Neural progenitor cell (in vitro differentiated cells): ENCODE data around the gene MAD1L1. TPM values are rescaled to one million over a fixed set of nuclear protein-coding genes. Genes with fewer than 3 reads are reported as not detected.

Experiments
- DNase-seq: peaks from one replicate; pipeline ENCODE4 v3.0.0-alpha.2; 2016; ENCODE audit warnings: low spot score
- H2AFZ ChIP-seq: fragments of 200-600 bp; sonication (generic); replicated peaks from 2 replicates; pipeline ENCODE4 v1.6.1; 2016; ENCODE audit warnings: antibody characterized with exemption
- H3F3A ChIP-seq: fragments of 200-600 bp; sonication (generic); 2 replicates; pipeline ENCODE4 v1.6.1; 2016; ENCODE audit warnings: antibody characterized with exemption, low read depth
- H3K27ac ChIP-seq: fragments of 200-600 bp; sonication (generic); 2 replicates; pipeline ENCODE4 v1.5.1; 2016; ENCODE audit warnings: mild to moderate bottlenecking
- H3K27me3 ChIP-seq: fragments of 200-600 bp; sonication (generic); 2 replicates; pipeline ENCODE4 v1.6.1; 2016; ENCODE audit warnings: mild to moderate bottlenecking, moderate library complexity
- H3K36me3 ChIP-seq: fragments of 200-600 bp; sonication (generic); 2 replicates; pipeline ENCODE4 v1.5.1; 2016
- H3K4me1 ChIP-seq: fragments of 200-600 bp; sonication (generic); 2 replicates; pipeline ENCODE4 v1.6.1; 2016; ENCODE audit warnings: mixed run types
- H3K4me2 ChIP-seq: fragments of 200-600 bp; sonication (generic); 2 replicates; pipeline ENCODE4 v1.6.1; 2016
- H3K4me3 ChIP-seq: fragments of 200-600 bp; sonication (generic); 2 replicates; pipeline ENCODE4 v1.5.1; 2016
- H3K79me2 ChIP-seq: fragments of 200-600 bp; sonication (generic); 2 replicates; pipeline ENCODE4 v1.6.1; 2016; ENCODE audit warnings: low read depth
- H3K9ac ChIP-seq: fragments of 200-600 bp; sonication (generic); 2 replicates; pipeline ENCODE4 v1.6.1; 2016
- H3K9me3 ChIP-seq: fragments of 200-600 bp; sonication (generic); 2 replicates; pipeline ENCODE4 v1.5.1; 2016; ENCODE audit warnings: low read depth
- H4K20me1 ChIP-seq: fragments of 200-600 bp; sonication (generic); 2 replicates; pipeline ENCODE4 v1.6.1; 2016; ENCODE audit warnings: low read depth
- H3K27ac Mint-ChIP-seq: 3 replicates; pipeline ENCODE4 v1.8.0; 2021; ENCODE audit warnings: mixed read lengths
- H3K27me3 Mint-ChIP-seq: 2 replicates; pipeline ENCODE4 v1.8.0; 2022; ENCODE audit warnings: low read depth, mild to moderate bottlenecking, inconsistent platforms, moderate library complexity, mixed read lengths; ENCODE audit not compliant: insufficient read depth
- H3K36me3 Mint-ChIP-seq: 3 replicates; pipeline ENCODE4 v1.8.0; 2021; ENCODE audit warnings: mixed read lengths
- H3K4me1 Mint-ChIP-seq: 3 replicates; pipeline ENCODE4 v1.8.0; 2021; ENCODE audit warnings: mixed read lengths
- H3K4me3 Mint-ChIP-seq: 3 replicates; pipeline ENCODE4 v1.8.0; 2021; ENCODE audit warnings: mild to moderate bottlenecking, moderate library complexity, mixed read lengths
- H3K9me3 Mint-ChIP-seq: 3 replicates; pipeline ENCODE4 v1.8.0; 2020; ENCODE audit warnings: mixed read lengths
- EZH2 ChIP-seq: fragments of 200-600 bp; sonication (generic); IDR thresholded peaks from 2 replicates; pipeline ENCODE4 v1.6.1; 2017; ENCODE audit warnings: antibody characterized with exemption, mild to moderate bottlenecking, moderate library complexity
- EZH2phosphoT487 ChIP-seq: fragments of 200-600 bp; sonication (generic); IDR thresholded peaks from 2 replicates; pipeline ENCODE4 v1.6.1; 2017; ENCODE audit warnings: antibody characterized with exemption
- total RNA-seq: library from RNA; depleted of rRNA; stranded (reverse); fragments of >200 nt; gene quantifications from 2 replicates; pipeline ENCODE4 v1.2.3, GENCODE V29; 2015; ENCODE audit warnings: low replicate concordance
- TF ChIP-seq, protein P1 (sequence below): fragments of 200-600 bp; sonication (generic); IDR thresholded peaks from 2 replicates; pipeline ENCODE4 v1.5.1; 2017; ENCODE audit warnings: antibody characterized with exemption, mild to moderate bottlenecking

Gene MAD1L1
- total RNA-seq, 1 donor from 2014 or later: 23.7 TPM

DNA sequence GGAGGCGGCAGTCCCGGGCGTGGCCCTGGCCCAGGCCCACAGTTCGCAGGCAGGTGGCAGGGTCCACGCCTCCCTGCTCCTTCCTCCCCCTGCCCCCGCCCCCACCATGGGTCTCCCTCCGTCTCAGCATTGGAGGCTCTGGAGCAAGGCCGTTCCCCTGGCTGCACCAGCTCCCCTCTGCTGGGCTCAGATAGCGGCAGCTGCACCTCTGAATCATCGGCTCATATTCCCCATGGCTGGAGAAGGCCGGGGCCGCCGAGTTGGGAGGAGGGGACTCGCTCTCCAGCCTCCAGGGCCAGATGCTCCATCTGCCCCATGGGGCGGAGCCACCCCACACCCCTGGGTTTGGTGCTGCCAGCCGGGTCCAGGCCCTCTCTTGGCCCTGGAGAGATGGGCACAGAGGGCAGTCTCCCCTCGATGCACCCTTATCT lies 417.7 kb downstream of the MAD1L1 start:
- no peak overlapping the region for H3K4me3 ChIP-seq
- peaks cover 22% of the 10 kb centered on the region for H3K4me1 Mint-ChIP-seq
- no peak overlapping the region for H3K4me3 Mint-ChIP-seq
- DNase-seq: no peak
- H3K36me3 ChIP-seq: no peaks in the 10 kb centered on the region
- no peak overlapping the region for H2AFZ ChIP-seq
- H3K27ac ChIP-seq: no peak overlapping the region
- H3K4me1 ChIP-seq: peaks cover 17% of the 10 kb centered on the region
- no peaks in the 10 kb centered on the region for H3K36me3 Mint-ChIP-seq
- no peaks in the 10 kb centered on the region for H3K9me3 ChIP-seq
- H4K20me1 ChIP-seq: peaks cover 5% of the 10 kb centered on the region
- peaks cover 5% of the 10 kb centered on the region for H3K27me3 Mint-ChIP-seq
- no peaks in the 10 kb centered on the region for H3K79me2 ChIP-seq
- peaks cover 12% of the 10 kb centered on the region for H3F3A ChIP-seq
- H3K9me3 Mint-ChIP-seq: no peaks in the 10 kb centered on the region
- no peak overlapping the region for H3K9ac ChIP-seq
- TF ChIP-seq, protein P1, sequence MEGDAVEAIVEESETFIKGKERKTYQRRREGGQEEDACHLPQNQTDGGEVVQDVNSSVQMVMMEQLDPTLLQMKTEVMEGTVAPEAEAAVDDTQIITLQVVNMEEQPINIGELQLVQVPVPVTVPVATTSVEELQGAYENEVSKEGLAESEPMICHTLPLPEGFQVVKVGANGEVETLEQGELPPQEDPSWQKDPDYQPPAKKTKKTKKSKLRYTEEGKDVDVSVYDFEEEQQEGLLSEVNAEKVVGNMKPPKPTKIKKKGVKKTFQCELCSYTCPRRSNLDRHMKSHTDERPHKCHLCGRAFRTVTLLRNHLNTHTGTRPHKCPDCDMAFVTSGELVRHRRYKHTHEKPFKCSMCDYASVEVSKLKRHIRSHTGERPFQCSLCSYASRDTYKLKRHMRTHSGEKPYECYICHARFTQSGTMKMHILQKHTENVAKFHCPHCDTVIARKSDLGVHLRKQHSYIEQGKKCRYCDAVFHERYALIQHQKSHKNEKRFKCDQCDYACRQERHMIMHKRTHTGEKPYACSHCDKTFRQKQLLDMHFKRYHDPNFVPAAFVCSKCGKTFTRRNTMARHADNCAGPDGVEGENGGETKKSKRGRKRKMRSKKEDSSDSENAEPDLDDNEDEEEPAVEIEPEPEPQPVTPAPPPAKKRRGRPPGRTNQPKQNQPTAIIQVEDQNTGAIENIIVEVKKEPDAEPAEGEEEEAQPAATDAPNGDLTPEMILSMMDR: no peak
- TF ChIP-seq EZH2 (no peak), EZH2phosphoT487 (no peak)
- H3K27me3 ChIP-seq: no peaks in the 10 kb centered on the region
- H3K27ac Mint-ChIP-seq: no peak overlapping the region
- H3K4me2 ChIP-seq: no peak overlapping the region

DNA sequence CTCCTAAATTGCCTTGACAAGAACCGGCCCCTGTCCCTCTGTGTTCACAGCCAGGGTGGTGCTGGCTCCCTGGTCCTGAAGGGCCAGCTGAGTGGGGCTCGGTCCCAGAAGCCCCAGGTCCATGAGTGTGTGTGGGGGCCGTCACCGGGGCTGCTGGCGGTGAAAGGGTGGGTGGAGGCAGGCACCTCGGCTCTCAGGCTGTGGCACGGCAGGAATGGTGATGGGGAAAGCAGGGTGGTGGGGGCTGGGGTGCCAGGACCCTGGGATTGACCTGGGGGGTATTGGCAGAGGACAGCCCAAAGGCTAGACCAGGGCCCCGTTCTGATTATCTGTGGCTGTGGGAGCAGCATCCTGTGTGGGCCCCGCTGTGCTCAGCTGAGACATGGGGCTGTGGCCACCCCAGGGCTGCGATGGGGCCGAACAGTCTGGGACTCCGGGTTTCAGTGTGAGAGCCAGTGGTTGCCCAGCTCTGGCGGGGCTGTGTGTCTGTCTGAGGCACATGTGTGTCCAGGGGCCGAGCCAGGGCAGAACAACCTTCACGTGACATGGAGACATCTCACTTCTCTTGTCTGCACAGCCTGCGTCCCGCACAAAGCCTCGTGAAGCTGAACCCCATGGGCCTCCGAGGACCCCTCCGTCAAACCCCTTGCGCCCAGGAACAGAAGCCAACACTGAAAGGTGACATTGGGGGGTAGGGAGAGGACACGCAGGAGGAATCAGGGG lies 418.5 kb downstream of the MAD1L1 start:
- peaks cover 5% of the 10 kb centered on the region for H4K20me1 ChIP-seq
- no peaks in the 10 kb centered on the region for H3K9me3 ChIP-seq
- no peaks in the 10 kb centered on the region for H3K36me3 ChIP-seq
- peaks cover 5% of the 10 kb centered on the region for H3K27me3 Mint-ChIP-seq
- H3K4me3 Mint-ChIP-seq: no peak overlapping the region
- no peak overlapping the region for H3K4me2 ChIP-seq
- H3K9me3 Mint-ChIP-seq: no peaks in the 10 kb centered on the region
- no peak for DNase-seq
- H3K27ac ChIP-seq: no peak overlapping the region
- H3K9ac ChIP-seq: no peak overlapping the region
- peaks cover 12% of the 10 kb centered on the region for H3F3A ChIP-seq
- H2AFZ ChIP-seq: no peak overlapping the region
- H3K4me1 ChIP-seq: peaks cover 17% of the 10 kb centered on the region
- no peaks in the 10 kb centered on the region for H3K27me3 ChIP-seq
- H3K27ac Mint-ChIP-seq: no peak overlapping the region
- H3K4me1 Mint-ChIP-seq: peaks cover 17% of the 10 kb centered on the region
- H3K4me3 ChIP-seq: no peak overlapping the region
- H3K36me3 Mint-ChIP-seq: no peaks in the 10 kb centered on the region
- no peaks in the 10 kb centered on the region for H3K79me2 ChIP-seq
- TF ChIP-seq EZH2phosphoT487 (no peak), EZH2 (no peak)
- TF ChIP-seq, protein P1: no peak

DNA sequence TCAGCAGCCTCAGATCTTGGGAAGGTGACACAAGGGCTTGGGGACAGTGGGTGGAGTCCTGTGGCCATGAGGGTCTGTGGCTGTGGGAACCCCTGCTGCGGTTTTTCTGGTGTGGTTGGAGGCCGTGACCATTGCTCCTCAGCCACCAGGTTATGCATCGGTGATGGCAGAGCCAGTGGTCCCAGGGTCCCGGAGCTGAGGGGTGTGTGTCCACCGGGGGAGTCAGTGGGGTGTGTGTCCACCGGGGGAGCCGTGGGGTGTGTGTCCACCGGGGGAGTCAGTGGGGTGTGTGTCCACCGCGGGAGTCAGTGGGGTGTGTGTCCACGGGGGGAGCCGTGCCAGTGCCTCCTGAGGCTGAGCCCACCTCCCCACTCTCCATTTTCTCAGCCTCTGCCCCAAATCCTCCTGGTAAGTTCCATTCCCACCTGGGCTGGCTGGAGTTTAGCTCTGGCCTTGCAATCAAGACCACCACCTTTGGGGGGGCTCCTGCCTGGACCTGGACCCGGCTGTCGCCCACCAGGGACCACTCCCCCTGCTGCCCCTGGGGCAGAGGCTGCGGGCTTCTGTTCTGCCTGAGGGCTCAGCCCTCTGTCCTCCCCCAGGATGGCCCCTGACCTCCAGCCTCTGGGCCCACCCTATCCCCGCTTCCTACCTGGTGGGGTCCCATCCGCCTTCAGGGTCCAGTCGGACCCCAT lies 419.2 kb downstream of the MAD1L1 start:
- Histone ChIP-seq H3K4me1 (peaks cover 17% of the 10 kb centered on the region), H3F3A (peaks cover 12% of the 10 kb centered on the region), H3K4me3 (no peak overlapping the region), H3K9ac (no peak overlapping the region), H3K9me3 (no peaks in the 10 kb centered on the region), H3K27ac (no peak overlapping the region), H3K4me2 (no peak overlapping the region), H2AFZ (no peak overlapping the region), H3K79me2 (no peaks in the 10 kb centered on the region), H3K27me3 (no peaks in the 10 kb centered on the region), H3K36me3 (no peaks in the 10 kb centered on the region), H4K20me1 (peaks cover 5% of the 10 kb centered on the region)
- DNase-seq: no peak
- H3K9me3 Mint-ChIP-seq: no peaks in the 10 kb centered on the region
- no peak overlapping the region for H3K4me3 Mint-ChIP-seq
- no peak overlapping the region for H3K27ac Mint-ChIP-seq
- peaks cover 3% of the 10 kb centered on the region for H3K27me3 Mint-ChIP-seq
- no peaks in the 10 kb centered on the region for H3K36me3 Mint-ChIP-seq
- H3K4me1 Mint-ChIP-seq: peaks cover 12% of the 10 kb centered on the region
- TF ChIP-seq, protein P1: no peak
- TF ChIP-seq EZH2phosphoT487: no peak
- TF ChIP-seq EZH2: no peak
